Erythroblast (primary cell): ENCODE measurements around the gene YRDC.

Experiments used
- GATA1 ChIP-seq: IDR thresholded peaks from 2 replicates; pipeline ENCODE4 v1.6.1; 2011; ENCODE audit warnings: low read depth, mild to moderate bottlenecking, control low read depth, low read length, moderate library complexity
- POLR2A ChIP-seq: IDR thresholded peaks from 2 replicates; pipeline ENCODE4 v1.6.1; 2011; ENCODE audit warnings: mild to moderate bottlenecking, low read length

GRCh38 chr1:37807220-37807554, 821 bp downstream of the YRDC start:
- no peak for TF ChIP-seq POLR2A
- TF ChIP-seq GATA1: no peak
